ENCODE results near the gene SKP2.

Gene SKP2

DNA sequence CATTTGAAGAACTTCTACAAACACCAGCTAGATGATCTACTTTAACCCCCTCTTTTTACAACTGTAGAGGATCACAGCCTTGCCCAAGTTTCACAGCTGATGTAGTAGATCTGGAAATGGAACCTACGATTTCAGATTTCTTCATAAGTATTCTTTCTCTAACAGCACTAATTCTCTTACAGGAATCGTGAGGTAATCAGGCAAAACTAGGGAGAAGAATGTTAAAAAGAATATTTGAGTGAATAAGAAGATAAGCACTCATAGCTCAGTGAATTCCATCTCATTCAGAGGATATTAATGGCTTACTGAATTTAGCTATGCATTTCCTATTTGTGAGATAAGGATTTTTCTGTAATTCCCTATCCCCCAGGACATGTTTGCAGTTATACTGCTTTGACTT, 47.7 kb downstream of the SKP2 start:
- H3K9ac ChIP-seq = no peak overlapping the region
- H4K20me1 ChIP-seq (ENCODE audit: insufficient read depth) = no peaks in the 10 kb centered on the region
- H3K4me2 ChIP-seq = no peak overlapping the region
- H2AFZ ChIP-seq (ENCODE audit: low read depth) = no peak overlapping the region
- no peaks in the 10 kb centered on the region for H3K27me3 ChIP-seq (ENCODE audit: insufficient read depth, low read depth)
- H3K27ac ChIP-seq = no peak overlapping the region
- TF ChIP-seq CTCF (conservative IDR thresholded peaks at IDR 0.05; ENCODE audit: low read depth, low read length) = no peak
- no peaks in the 10 kb centered on the region for H3K79me2 ChIP-seq (ENCODE audit: insufficient read depth, low read depth)
- no peaks in the 10 kb centered on the region for H3K4me1 ChIP-seq (ENCODE audit: low read depth, poor library complexity, severe bottlenecking)
- H3K4me3 ChIP-seq (IDR thresholded peaks at IDR 0.05; ENCODE audit: insufficient read depth, low read depth, low read length) = no peak overlapping the region
- H3K36me3 ChIP-seq (ENCODE audit: insufficient read depth) = no peaks in the 10 kb centered on the region

- H3K27me3 ChIP-seq (ENCODE audit: insufficient read depth, low read depth) = no peaks in the 10 kb centered on the region
- no peak overlapping the region for H3K4me3 ChIP-seq (IDR thresholded peaks at IDR 0.05; ENCODE audit: insufficient read depth, low read depth, low read length)
- no peaks in the 10 kb centered on the region for H3K79me2 ChIP-seq (ENCODE audit: insufficient read depth, low read depth)
- no peak overlapping the region for H3K27ac ChIP-seq
- no peak overlapping the region for H3K4me2 ChIP-seq
- TF ChIP-seq CTCF (conservative IDR thresholded peaks at IDR 0.05; ENCODE audit: low read depth, low read length) = no peak
- H2AFZ ChIP-seq (ENCODE audit: low read depth) = no peak overlapping the region
- no peak overlapping the region for H3K9ac ChIP-seq
- H3K36me3 ChIP-seq (ENCODE audit: insufficient read depth) = no peaks in the 10 kb centered on the region
- no peaks in the 10 kb centered on the region for H4K20me1 ChIP-seq (ENCODE audit: insufficient read depth)
- no peaks in the 10 kb centered on the region for H3K4me1 ChIP-seq (ENCODE audit: low read depth, poor library complexity, severe bottlenecking)
Measured at GRCh38 chr5:36200513-36200912, 48.6 kb downstream of the SKP2 start.

DNA sequence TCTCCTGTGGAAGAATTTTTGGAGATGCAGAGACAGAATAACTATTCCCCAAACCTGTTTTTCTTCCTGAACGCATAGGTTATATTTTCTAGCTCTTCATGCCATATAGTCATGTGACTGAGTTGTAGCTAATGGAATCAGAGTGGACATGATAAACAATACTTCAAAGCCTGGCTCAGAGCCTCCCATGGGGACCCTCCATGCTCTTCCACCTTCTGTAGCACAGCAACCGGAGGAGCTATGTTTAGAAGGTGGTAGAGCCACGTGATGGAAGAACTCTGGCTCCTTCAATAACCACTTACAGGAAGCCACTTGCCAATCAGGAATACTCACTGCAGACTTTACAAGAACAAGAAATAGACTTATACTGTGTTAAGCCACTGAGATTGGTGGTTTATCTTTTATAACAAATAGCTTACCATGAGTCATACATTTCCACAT, 50.6 kb downstream of the SKP2 start:
- H3K27me3 ChIP-seq (ENCODE audit: insufficient read depth, low read depth) = no peaks in the 10 kb centered on the region
- H3K4me3 ChIP-seq (IDR thresholded peaks at IDR 0.05; ENCODE audit: insufficient read depth, low read depth, low read length) = no peak overlapping the region
- TF ChIP-seq CTCF (conservative IDR thresholded peaks at IDR 0.05; ENCODE audit: low read depth, low read length) = no peak
- H3K27ac ChIP-seq = no peak overlapping the region
- no peaks in the 10 kb centered on the region for H3K36me3 ChIP-seq (ENCODE audit: insufficient read depth)
- H3K9ac ChIP-seq = no peak overlapping the region
- H2AFZ ChIP-seq (ENCODE audit: low read depth) = no peak overlapping the region
- H3K4me1 ChIP-seq (ENCODE audit: low read depth, poor library complexity, severe bottlenecking) = no peaks in the 10 kb centered on the region
- no peaks in the 10 kb centered on the region for H4K20me1 ChIP-seq (ENCODE audit: insufficient read depth)
- H3K79me2 ChIP-seq (ENCODE audit: insufficient read depth, low read depth) = no peaks in the 10 kb centered on the region
- no peak overlapping the region for H3K4me2 ChIP-seq

DNA sequence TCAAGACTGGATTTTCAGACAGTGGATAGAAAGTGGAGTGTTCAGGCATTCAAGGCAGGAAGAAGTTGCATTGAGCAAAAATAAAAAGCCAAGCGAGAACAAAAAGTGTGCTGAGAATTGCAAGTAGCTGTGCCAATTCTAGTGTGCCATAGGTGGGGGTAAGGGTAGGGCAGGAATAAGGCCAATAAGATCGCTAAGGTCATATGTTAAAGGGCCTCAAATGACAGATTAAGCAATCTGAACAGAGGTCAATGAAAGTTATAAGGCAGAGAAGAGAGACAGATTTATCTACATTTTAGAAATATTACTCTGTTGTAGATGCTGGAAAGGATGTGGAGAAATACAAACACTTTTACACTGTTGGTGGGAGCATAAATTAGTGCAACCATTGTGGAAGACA, 53.4 kb downstream of the SKP2 start:
- Histone ChIP-seq H2AFZ (ENCODE audit: low read depth) (no peak overlapping the region), H3K9ac (no peak overlapping the region), H3K27me3 (ENCODE audit: insufficient read depth, low read depth) (no peaks in the 10 kb centered on the region), H3K4me2 (no peak overlapping the region), H3K79me2 (ENCODE audit: insufficient read depth, low read depth) (no peaks in the 10 kb centered on the region), H3K36me3 (ENCODE audit: insufficient read depth) (no peaks in the 10 kb centered on the region), H4K20me1 (ENCODE audit: insufficient read depth) (no peaks in the 10 kb centered on the region), H3K4me1 (ENCODE audit: low read depth, poor library complexity, severe bottlenecking) (no peaks in the 10 kb centered on the region), H3K27ac (no peak overlapping the region), H3K4me3 (IDR thresholded peaks at IDR 0.05; ENCODE audit: insufficient read depth, low read depth, low read length) (no peak overlapping the region)
- TF ChIP-seq CTCF (conservative IDR thresholded peaks at IDR 0.05; ENCODE audit: low read depth, low read length) = no peak

Measured in KMS-11 (cell line).